Ramos (cell line): Measurements from ENCODE around the gene ERLIN1.

Source experiments
- in situ Hi-C: fragments of 300-500 bp; cut with MboI; formaldehyde crosslinking; loops from one replicate; pipeline ENCODE4 v1.14.3; 2022; ENCODE audit warnings: low sequenced_read_pairs; ENCODE audit not compliant: unreplicated experiment

Gene ERLIN1

DNA sequence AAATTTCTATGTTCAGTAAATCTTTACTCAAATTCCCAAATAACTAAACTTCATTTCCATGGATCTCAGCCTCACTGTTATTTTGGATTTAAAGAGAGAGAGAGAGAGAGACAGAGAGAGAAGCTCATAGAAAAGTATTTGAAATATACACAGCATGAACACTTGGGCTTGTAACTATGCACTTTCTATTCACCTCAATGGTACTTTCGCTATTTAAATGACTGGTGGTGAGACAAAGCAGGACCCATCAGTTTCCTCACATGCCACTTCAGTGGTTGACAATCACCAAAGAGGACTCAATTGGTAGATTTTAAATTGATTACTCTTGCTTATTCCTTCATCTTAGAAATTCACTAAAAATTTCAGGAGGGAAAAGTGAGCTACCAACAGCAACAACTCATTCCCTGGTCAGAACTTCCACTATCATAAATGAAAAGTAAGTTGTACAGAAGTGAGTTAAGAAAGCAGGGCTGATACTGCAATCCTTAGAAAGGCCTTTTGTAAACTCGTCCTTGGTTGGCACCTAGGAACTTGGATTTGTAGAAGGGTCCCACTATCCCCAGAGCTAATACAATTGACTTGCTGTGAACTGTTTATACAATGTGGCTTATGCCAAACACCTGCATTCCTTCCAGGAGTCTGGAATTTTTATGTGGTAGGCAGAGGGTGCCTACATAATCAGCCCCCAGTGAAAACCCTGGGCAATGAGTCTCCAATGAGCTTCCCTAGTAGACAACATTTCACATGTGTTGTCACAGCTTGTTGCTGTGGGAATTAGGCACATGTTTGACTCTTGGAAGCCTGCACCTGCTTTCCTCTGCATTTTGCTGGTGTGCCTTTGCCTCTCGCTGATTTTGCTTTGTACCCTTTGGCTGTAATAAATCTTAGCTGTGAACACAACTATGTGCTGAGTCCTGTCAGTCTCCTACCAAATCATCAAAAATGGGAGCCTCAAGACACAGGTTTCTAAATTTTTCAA, 10.8 kb downstream of the ERLIN1 start:
- in situ Hi-C loops = no loop called here

DNA sequence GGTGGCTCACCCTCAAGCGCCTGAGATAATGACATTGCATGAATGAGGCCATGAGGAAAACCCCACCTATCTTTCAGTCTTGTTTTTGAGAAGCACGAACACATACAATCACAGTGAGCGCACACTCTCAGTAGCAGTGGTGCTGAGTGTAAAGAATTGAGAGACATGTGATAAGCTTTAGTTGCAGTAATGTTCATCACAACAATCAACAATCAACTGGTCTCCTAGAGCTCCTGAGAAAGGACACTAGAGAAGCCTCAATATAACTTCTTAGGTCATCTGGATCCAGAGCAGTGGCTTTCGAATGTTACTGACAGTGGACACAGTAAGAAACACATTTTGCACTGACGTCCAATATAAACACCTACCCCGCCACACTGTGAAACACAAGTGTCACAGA, 12.8 kb downstream of the ERLIN1 start:
- in situ Hi-C loops = no loop called here

DNA sequence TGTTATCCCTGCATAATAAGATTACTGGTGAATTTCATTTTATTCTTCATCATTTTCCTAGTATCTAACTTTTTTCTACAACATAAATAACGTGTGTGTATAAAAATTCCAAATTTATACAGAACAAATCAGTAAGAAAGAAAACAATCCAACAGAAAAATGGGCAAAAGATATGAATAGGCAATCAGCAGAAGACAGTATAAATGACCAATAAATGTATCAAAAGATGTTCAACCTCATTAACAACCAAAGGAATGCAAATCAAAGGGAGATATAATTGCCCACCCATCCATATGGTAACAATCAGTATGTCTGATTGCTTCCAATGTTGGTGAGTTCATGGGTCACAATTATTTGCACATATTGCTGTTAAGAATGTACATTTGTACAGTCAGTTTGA, 13.5 kb downstream of the ERLIN1 start:
- in situ Hi-C loops = no loop called here

DNA sequence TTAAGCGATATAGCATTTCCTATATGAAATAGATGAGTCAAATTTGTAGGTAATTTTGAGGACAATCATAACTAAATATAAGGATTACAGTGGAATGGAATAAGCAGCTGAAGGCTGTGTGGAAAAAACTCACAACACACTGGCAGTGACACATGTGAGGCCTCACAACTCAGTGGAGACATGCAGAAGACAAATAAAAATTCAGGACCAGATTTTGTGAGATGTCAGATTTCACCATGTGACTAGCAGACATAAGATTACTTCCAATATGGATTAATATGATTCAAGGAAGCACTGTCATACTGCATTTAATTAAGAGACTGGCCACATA, 17.6 kb downstream of the ERLIN1 start:
- in situ Hi-C loops = no loop called here

DNA sequence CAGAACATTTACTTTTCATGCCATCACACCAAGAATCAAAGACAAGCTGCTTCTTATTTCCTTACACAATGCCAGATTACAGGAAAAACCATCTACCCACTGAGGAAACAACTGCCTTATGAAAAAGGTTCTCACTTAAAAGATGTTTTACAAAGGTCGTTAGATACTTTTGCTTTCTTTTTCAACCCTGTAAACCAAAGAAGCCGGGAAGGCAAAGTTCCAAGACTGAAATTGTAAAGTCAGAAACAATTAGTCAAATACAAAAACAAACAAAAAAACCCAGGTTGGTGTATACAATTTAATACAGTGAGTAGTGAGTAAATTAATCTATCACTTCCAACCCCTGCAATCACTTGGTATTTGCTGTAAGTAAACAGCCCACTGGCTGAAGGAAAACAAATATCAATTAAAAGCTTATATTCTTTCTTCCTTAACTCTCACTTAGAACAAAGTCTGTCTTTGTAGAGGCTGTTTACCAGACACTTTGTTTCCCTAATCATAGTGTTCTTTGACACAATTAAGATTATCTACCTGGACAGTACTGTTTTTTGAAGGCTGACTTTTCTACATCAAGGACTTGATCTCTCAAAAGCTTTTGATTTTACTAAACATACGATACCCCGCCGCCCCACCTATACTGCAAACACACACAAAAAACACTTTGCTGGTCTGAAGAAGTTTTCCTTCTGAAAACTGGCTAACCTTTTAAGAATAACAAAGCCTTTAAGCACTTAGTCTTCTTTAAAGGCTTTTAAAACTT, 18.1 kb downstream of the ERLIN1 start:
- in situ Hi-C loops = no loop called here

DNA sequence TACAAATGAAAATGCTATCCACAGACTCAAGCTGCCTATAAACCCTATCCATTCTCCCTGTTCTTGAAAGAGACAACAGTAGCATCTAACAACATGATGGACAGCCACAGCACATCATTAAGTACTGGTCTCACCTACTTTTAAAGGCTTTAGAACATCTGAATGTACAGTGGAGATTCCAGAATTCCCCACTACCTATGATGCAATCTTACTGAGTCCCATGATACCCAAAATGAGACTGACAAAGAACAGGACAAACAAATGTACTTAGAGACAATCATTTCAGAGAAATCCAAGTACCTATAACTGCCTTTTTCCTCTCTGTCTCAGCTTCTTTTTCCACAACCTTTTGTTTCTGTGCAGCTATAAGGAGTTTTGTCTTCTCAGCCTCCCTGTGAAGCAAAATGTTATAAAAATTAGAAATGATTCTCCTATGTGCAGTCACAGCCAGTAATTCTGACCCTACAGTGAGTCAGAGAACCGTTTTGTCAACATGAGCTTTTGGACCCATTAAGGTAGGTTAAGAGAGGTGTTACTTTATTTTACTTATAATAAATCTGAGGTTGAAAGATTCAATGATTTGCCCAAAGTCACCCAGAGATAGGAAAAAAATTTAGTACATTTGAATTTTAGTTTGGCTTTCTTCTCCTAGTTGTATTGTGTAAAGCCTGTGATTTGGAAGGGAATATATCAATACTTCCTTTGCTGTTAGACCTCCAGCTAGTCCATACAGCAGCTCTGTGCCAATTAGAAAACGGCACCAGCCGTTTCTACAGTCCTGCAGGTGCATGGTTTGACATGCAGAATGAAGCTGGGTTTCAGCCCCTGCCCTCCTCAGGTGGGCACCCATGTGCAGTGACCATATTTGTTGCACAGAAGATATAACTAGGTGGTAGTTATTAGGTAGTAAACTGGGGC, 21.9 kb downstream of the ERLIN1 start:
- in situ Hi-C loops = no loop called here

DNA sequence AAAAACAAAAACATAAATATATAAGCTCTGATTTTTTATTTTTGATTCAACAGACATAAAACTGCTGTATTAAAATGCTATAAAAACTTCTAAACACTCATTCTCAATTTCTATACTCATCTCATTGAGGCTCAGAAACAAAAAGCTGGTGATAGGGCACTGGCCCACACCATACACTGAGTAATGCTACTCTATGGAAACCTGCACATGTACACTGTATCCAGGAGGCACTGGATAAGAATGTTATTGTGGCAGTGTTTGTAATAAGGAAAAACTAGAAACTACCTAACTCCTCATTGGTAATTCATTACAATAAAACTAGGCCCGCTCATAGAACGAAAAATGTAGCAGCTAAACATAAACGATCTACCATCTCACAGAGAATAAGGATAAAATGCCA, 23.1 kb downstream of the ERLIN1 start:
- in situ Hi-C loops = no loop called here

DNA sequence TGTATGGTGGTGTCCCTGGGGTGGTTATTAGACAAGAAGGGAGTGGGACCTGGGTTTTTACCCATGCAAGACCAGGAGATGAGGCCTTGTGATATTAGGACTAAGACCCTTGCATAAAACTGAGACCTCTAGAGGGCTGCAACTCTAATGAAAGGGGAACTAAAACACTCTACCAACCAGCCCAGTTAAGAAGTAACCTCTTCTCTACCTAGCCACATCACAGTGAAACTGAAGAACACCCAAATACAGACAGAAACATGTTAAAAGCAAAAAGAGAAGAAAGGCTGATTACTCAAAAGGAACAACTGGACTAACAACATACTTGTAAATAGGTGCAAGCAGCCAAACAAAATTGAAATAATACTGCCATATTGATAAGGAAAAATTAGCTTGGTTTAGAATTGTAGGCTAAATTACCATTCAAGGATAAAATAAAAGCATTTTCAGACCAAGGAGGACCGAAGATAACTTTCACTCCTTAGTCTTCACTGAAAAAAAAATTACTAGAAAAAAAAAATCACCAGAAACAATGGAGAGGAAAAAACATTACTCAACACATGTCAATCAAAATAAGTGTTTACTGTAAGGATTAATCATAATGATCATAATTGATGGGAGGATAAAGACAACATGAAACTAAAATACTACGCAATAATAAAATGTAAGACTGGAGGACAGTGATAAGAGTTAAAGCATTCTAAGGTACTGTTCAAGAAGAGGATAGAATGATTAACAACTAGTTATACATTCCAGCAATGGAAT, 27.6 kb downstream of the ERLIN1 start:
- in situ Hi-C loops = no loop called here

DNA sequence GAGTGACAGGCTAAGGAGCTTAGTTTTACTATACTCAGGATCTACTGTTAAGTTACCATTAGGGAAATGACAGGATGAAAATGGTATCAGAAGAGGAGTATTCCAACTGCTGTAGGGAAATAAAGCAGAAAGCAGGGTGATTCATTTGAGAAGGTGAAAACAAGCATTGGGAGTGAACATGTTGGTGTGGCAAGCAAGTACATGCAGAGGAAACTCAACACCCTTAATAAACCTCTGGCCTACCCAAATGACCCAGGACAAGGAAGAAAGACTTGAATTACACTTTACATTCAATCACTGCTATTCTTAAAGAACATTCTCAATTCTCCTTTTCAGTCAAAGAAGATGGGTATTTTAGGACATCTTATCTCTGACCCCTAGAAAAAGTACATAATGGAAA, 28.7 kb downstream of the ERLIN1 start:
- in situ Hi-C loops = no loop called here

DNA sequence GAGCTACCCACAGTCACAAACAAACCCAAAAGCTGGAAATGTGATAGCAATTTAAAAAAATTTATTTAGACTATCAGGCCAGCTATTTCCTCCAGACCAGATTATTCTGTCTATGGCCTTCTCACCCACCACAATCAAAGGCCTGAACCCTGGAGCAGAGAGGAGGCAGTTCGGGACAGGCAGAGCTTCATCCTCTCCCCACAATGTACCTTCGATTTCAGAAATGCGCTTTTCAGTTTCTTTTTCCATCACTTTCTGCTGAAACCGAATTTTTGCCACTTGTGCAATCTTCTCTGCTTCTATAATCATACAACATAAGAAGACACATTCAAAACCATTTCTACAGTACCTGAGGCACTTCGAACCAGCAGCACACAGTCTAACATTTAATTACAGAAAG, 29.9 kb downstream of the ERLIN1 start:
- in situ Hi-C loops = no loop called here

DNA sequence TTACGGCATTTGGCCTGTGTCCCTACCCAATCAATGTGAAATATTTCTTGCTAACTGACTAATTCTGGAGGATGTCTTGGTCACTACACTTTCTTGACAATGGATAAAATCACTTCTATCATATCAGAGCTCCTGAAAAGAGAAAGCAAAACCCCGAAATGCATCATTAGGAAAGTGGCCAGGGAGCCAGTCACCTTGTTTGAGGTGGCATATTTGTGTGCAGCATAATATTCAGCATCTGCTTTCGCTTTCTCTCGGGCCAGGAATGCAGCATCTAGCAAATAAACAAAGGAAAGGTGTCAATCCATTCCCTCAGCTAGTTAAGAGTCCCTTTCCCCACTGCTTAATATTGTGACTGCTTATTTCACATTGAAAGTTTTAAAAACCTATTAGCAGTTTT, 31.2 kb downstream of the ERLIN1 start:
- in situ Hi-C loops = no loop called here

DNA sequence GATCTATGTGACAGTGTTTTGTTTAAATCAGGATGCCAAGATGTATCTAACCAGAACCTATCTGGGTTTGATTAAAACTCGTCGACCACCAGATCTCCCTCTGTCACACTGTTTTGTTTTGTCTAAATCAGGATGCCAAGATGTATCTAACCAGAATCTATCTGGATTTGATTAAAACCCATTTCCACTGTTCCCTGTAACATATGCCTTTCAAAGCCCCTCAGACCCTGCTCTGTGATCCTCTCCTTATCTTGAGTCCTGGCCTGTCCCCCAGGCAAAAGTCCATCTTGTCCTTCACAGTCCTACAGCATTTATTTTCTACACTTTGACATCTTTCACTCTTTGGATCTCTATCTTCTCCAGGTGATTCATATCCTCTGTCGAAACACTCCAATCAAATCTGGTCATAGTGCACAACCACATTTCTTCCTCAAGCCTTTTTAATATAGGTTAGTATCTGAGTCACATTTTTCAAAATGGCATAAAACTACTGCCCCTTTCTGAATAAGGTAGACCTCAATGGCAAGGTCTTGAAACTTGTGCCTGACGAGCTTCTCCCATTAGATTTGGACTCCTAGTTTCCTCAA, 32.5 kb downstream of the ERLIN1 start:
- in situ Hi-C loops = no loop called here

DNA sequence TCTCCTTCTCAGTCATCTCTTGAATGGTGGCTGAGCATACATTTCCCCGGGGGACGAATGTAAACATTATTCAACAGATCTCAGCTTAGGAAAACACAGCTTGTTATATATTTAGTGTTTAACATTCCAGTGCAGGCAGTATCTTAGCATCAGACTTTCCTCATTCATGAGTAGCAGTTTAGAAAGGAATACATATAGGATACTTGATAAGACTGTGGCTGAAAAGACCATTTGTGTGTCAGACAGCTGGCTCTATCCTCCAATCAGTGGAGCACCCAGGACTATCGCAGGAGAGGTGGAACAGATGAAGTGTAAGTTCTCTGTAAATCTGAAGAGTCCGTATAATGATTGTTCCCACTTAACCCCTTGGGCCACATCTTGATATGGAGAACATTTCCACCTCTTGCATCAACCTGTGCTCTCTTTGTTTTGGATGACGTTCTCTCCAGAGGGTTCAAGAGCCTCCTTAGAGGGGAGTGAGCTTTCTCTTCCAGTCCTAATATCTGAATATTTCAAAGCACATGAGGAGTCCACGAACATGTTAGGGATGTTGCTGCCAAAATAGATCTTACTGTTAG, 34.0 kb downstream of the ERLIN1 start:
- in situ Hi-C loops = no loop called here

DNA sequence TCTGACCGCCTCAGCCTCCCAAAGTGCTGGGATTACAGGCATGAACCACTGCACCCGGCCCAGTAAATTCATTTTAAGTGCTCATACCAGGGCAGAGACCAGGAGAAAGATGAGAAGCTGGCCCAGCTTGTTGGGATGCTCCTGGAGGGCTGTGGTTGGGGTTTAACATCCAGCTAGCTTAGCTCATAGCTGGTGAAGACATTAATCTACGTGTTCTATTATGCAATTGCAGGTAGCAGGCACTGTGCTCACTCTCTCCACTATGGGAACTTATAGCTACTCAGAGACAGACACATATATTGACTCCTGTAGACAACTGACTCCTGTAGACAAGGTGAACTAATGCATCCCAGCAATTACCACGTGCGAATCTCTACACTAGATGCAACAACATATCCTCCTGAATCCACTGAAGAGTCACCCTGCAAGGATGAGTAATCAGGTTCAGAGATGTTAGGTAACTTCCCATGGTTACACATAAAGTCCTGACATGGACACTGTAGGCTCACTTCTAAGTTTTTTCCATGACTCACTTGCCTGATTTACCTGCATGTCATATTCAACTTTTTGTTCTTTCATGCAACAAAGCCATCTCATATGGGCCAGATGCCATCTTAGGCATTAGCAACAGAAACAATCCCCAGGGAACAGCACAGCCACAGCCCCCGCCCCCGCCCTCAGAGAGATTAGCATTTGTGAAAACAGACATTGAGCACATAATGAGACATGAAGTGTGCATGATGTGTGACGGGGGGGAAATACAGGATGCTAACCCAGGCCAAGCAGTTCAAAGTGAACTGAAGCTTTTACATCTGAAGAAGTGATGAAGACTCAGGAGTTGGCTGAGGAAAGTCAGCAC, 37.2 kb downstream of the ERLIN1 start:
- in situ Hi-C loops = no loop called here

DNA sequence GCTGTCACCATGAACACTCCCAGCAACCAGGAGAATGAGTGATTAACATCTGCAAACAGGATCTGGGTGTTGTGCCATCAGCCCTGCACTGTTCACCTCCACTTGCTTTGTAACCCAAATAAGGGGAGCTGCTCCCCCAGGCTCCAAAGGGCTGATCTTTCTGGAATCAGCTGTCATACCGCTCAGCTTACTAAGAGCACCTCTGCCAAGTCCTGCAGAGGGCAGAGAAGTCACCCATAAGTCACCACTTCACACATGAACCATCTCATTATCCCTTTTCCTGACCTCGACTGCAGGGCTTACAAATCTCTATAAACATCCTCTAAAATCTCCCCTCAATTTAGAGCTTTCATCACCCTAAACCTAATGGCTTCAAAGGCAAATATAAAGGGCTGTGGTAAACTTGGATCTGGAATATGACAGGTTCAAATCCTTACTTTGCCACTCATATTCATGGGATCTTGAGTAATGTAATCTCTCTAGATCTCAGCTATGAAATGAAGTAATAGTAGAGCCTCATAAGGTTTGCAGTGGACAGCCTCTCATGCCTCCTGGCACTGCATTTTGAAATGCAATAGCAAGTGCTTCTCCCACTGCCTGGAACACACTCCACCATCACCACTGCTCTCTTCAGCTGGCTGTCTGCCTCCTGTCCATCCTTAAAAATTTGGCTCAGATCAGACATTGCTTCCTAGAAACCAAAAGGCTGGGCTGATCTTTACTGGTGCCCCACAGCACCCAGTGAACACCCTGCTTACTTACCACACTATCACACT, 38.8 kb downstream of the ERLIN1 start:
- in situ Hi-C loops = no loop called here

DNA sequence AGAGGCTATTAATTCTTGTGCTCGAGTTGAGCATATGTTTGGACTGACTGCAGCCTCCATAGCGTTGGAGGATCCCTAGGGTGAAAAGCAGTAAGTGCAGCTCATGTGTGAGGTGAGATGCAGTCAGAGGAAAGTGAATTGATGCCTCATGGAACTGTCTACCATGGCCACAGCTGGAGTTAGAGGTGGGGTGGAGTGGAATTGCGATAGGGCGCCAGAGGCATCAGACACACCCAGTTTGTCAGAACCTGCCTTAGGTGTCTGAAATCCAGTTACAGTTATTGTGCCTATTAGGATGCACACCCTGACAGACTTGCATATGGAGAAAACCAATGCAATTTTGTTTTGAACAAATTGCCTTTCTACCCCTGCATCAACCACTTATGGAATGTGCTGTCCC, 39.4 kb downstream of the ERLIN1 start:
- in situ Hi-C loops = no loop called here

DNA sequence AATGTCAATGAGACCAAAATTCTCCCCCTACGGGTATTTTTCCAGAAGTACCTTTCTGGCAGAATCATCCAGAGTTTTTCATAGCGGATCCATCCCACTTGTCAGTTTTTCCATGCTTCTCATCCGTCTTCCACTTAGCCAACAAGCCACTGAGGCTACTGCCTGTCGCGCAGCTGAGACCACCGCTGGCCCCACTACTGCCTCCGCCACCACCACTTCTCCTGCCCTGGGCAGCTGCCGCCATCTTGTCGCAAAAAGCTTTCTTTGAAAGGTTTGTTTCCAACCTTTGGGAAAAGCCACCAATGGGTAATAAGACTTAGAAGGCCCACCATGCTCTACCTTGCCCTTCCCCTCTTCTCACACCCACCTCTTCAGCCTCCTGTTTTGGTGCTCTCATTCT, 42.1 kb downstream of the ERLIN1 start:
- in situ Hi-C loops = no loop called here
